HEK293T (cell line): ENCODE data around the gene ZC3H4.

ENCODE experiments used
- ARNT ChIP-seq: fragments of 450-650 bp; IDR thresholded peaks from 2 replicates; pipeline ENCODE4 v1.6.1; 2017; ENCODE audit warnings: mild to moderate bottlenecking
- ELF4 ChIP-seq: fragments of 450-650 bp; IDR thresholded peaks from 2 replicates; pipeline ENCODE4 v1.6.1; 2017; ENCODE audit warnings: antibody characterized with exemption
- FOXA1 ChIP-seq: fragments of 450-650 bp; IDR thresholded peaks from 2 replicates; pipeline ENCODE4 v1.6.1; 2016; ENCODE audit warnings: mild to moderate bottlenecking
- FOXM1 ChIP-seq: fragments of 450-650 bp; IDR thresholded peaks from 2 replicates; pipeline ENCODE4 v1.6.1; 2017; ENCODE audit warnings: mild to moderate bottlenecking, borderline replicate concordance
- HDGF ChIP-seq: fragments of 450-650 bp; IDR thresholded peaks from 2 replicates; pipeline ENCODE4 v1.6.1; 2017; ENCODE audit warnings: antibody characterized with exemption, borderline replicate concordance
- PKNOX1 ChIP-seq: fragments of 450-650 bp; IDR thresholded peaks from 2 replicates; pipeline ENCODE4 v1.6.1; 2016
- SP1 ChIP-seq: fragments of 450-650 bp; IDR thresholded peaks from 2 replicates; pipeline ENCODE4 v1.6.1; 2017
- TARDBP ChIP-seq: fragments of 450-650 bp; IDR thresholded peaks from 2 replicates; pipeline ENCODE4 v1.6.1; 2016

- no peak for TF ChIP-seq ELF4
- TF ChIP-seq SP1, result no peak
- TF ChIP-seq TARDBP, result no peak
- TF ChIP-seq HDGF, result no peak
- no peak for TF ChIP-seq PKNOX1
- no peak for TF ChIP-seq FOXA1
- no peak for TF ChIP-seq ARNT
- TF ChIP-seq FOXM1, result no peak
Measured at GRCh38 chr19:47027586-47028088, 85.9 kb downstream of the ZC3H4 start.
